RWPE2 (cell line): ENCODE measurements around the gene COG6.

Experiments used
- ATAC-seq: fragments of 200-7000 bp; cut with Tn5 transposase; 3 replicates; pipeline ENCODE4 v1.9.1; 2021; ENCODE audit warnings: low read depth
- DNase-seq: peaks from one replicate; pipeline ENCODE4 v3.0.0-alpha.2; 2020; ENCODE audit warnings: low spot score
- H3K27ac ChIP-seq: fragments of 450-650 bp; 2 replicates; pipeline ENCODE4 v1.5.1; 2017; ENCODE audit warnings: mild to moderate bottlenecking; ENCODE audit not compliant: poor library complexity, severe bottlenecking
- H3K27me3 ChIP-seq: fragments of 250-450 bp; sonication (Bioruptor Pico); 2 replicates; pipeline ENCODE4 v1.5.1; 2021; ENCODE audit warnings: mild to moderate bottlenecking, moderate library complexity; ENCODE audit not compliant: insufficient read depth, poor library complexity, severe bottlenecking
- H3K36me3 ChIP-seq: fragments of 250-450 bp; sonication (Bioruptor Pico); 2 replicates; pipeline ENCODE4 v1.5.1; 2020; ENCODE audit warnings: low read depth, mild to moderate bottlenecking, moderate library complexity
- H3K4me1 ChIP-seq: fragments of 250-450 bp; sonication (Bioruptor Pico); 2 replicates; pipeline ENCODE4 v1.5.1; 2021; ENCODE audit warnings: mild to moderate bottlenecking, moderate library complexity; ENCODE audit not compliant: insufficient read depth, poor library complexity, severe bottlenecking
- H3K4me3 ChIP-seq: fragments of 250-450 bp; sonication (Bioruptor Pico); 2 replicates; pipeline ENCODE4 v1.5.1; 2021; ENCODE audit warnings: mild to moderate bottlenecking, moderate library complexity; ENCODE audit not compliant: severe bottlenecking
- H3K9me3 ChIP-seq: fragments of 250-450 bp; sonication (Bioruptor Pico); 2 replicates; pipeline ENCODE4 v1.5.1; 2021; ENCODE audit warnings: mild to moderate bottlenecking, moderate library complexity; ENCODE audit not compliant: severe bottlenecking
- TF ChIP-seq, protein P1 (sequence below): fragments of 450-650 bp; IDR thresholded peaks from one replicate; pipeline ENCODE4 v1.5.1; 2017; ENCODE audit warnings: mild to moderate bottlenecking, moderate library complexity; ENCODE audit not compliant: poor library complexity, severe bottlenecking

COG6 gene

DNA sequence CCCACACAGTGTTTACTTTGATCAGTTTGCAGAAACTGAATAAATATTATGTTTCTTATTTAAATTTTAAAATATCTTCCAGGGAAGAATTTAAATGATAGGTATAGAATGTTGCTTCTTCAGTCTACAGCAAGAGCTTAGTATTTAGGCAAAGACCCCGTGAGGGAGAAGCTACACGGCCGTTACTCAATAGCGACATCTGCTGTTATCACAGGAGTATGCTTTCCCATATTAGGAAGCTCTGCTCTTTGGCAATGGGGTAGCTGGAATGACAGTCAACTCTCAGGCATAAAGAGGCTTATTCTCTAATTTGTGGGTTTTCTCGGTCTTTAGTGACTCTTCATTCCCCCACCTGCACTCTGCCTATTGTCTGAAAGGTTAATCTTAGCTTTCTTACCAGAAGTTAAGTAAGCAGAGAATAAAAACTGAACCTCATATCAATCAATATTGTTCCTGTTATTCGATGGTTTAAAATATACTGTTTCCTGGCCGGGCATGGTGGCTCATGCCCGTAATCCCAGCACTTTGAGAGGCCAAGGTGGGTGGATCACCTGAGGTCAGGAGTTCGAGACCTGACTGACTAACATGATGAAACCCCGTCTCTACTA, 39.3 kb upstream of the COG6 start:
- Histone ChIP-seq H3K4me1 (no peaks in the 10 kb centered on the region), H3K36me3 (no peaks in the 10 kb centered on the region), H3K9me3 (no peaks in the 10 kb centered on the region), H3K4me3 (no peak overlapping the region), H3K27ac (no peak overlapping the region), H3K27me3 (no peaks in the 10 kb centered on the region)
- TF ChIP-seq, protein P1, sequence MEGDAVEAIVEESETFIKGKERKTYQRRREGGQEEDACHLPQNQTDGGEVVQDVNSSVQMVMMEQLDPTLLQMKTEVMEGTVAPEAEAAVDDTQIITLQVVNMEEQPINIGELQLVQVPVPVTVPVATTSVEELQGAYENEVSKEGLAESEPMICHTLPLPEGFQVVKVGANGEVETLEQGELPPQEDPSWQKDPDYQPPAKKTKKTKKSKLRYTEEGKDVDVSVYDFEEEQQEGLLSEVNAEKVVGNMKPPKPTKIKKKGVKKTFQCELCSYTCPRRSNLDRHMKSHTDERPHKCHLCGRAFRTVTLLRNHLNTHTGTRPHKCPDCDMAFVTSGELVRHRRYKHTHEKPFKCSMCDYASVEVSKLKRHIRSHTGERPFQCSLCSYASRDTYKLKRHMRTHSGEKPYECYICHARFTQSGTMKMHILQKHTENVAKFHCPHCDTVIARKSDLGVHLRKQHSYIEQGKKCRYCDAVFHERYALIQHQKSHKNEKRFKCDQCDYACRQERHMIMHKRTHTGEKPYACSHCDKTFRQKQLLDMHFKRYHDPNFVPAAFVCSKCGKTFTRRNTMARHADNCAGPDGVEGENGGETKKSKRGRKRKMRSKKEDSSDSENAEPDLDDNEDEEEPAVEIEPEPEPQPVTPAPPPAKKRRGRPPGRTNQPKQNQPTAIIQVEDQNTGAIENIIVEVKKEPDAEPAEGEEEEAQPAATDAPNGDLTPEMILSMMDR = peak; percentile 93
- ATAC-seq (peak; percentile 73), DNase-seq (no peak)

DNA sequence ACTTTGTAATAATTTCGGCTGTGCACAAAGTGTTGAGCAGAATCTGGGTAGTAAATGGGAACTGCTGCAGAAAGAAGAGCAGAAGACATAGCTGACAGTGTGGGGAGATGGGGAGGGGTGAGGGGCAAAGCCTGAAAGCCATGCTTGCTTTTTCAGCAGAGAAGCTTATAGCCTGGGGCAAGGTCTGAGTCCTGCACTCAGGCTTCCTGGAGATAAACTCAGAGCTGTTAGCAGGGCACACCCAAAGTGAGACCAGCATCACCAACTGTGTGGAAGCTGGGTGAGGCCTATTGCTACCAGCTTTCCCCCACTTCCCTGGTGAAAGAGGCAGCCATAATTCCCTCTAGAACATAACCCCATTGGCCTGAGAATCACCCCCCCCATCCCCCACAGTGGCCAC, 36.9 kb upstream of the COG6 start:
- H3K4me3 ChIP-seq = no peak overlapping the region
- TF ChIP-seq, protein P1 = no peak
- H3K27me3 ChIP-seq = no peaks in the 10 kb centered on the region
- H3K4me1 ChIP-seq = no peaks in the 10 kb centered on the region
- no peaks in the 10 kb centered on the region for H3K36me3 ChIP-seq
- ATAC-seq (no peak), DNase-seq (no peak)
- no peaks in the 10 kb centered on the region for H3K9me3 ChIP-seq
- H3K27ac ChIP-seq = no peak overlapping the region

DNA sequence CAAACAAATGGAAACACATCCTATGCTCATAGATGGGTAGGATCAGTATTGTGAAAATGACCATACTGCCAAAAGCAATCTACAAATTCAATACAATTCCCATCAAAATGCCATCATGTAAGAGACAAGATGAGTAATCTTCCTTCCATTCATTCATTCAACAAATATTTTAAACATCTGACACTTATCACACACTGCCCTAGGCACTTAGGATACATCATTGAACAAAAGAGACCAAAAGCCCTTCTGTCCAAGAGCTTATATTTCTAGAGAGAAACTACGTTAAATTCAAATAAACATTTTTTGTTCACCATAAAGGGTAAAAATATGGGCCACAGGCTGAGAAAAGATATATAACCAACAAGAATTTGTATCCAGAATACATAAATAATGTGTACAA, 32.0 kb upstream of the COG6 start:
- H3K36me3 ChIP-seq = no peaks in the 10 kb centered on the region

DNA sequence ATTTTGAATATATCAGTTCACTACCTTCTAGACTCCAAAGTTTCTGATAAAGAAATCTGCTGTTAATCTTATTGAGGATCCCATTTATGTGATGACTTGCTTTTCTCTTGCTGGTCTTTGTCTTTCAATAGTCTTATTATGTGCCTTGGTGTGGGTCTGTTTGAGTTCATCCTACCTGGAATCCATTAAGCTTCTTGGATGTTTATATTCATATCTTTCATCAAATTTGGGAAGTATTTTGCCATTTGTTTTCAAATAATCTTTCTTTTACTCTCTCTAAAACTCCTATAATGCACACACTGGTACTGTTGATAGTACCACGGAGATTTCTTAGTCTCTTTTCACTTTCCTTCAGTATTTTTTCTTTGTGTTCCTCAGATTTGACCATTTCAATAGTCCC, 24.2 kb upstream of the COG6 start:
- no peak for ATAC-seq

More for the DNA sequence above, 32.0 kb upstream of the COG6 start:
- H3K27me3 ChIP-seq = no peaks in the 10 kb centered on the region
- no peaks in the 10 kb centered on the region for H3K4me1 ChIP-seq
- H3K4me3 ChIP-seq = no peak overlapping the region
- TF ChIP-seq, protein P1 = no peak
- no peaks in the 10 kb centered on the region for H3K9me3 ChIP-seq
- H3K27ac ChIP-seq = no peak overlapping the region
- DNase-seq (no peak), ATAC-seq (no peak)

DNA sequence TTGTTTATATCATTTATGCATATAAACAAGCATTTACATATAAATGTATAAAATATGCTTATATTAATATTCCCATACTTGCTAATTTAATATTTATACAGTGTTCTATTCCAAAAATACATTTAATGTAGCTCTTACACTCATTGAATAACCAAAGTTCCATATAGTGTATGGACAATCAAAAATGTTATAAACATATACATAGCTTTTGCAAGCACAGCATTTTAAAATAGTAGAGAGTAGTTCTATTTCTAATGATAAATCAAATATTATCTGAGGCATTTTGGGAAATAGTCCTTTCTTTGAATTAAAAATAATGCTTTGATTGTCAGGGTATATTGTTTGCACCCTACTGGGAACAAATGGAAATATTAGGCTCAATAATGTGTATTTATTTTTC, 22.5 kb upstream of the COG6 start:
- DNase-seq (no peak), ATAC-seq (no peak)
- Histone ChIP-seq H3K27ac (no peak overlapping the region), H3K9me3 (no peaks in the 10 kb centered on the region), H3K4me1 (no peaks in the 10 kb centered on the region), H3K4me3 (no peak overlapping the region), H3K36me3 (no peaks in the 10 kb centered on the region), H3K27me3 (no peaks in the 10 kb centered on the region)
- TF ChIP-seq, protein P1 = no peak

More for the DNA sequence above, 24.2 kb upstream of the COG6 start:
- H3K36me3 ChIP-seq = no peaks in the 10 kb centered on the region
- no peaks in the 10 kb centered on the region for H3K4me1 ChIP-seq
- TF ChIP-seq, protein P1 = no peak
- no peaks in the 10 kb centered on the region for H3K9me3 ChIP-seq
- no peak overlapping the region for H3K4me3 ChIP-seq
- H3K27me3 ChIP-seq = no peaks in the 10 kb centered on the region
- DNase-seq = no peak
- H3K27ac ChIP-seq = no peak overlapping the region
